GM18909 (cell line): ENCODE results near the gene PSMB1.

Experiments
- ATAC-seq: cut with Tn5 transposase; IDR thresholded peaks from one replicate; pipeline ENCODE4 v1.9.1; 2021; ENCODE audit warnings: mild to moderate bottlenecking; ENCODE audit not compliant: unreplicated experiment, poor library complexity

PSMB1 gene

GRCh38 chr6:170552765-170553533 lies at the start of gene PSMB1:
TSS of gene PSMB1 (minus strand) at chr6:170553307. CDS start at chr6:170553242, 65 bp downstream.
- ATAC-seq: peak; percentile 64

GRCh38 chr6:170597278-170597677 lies 44.2 kb upstream of the PSMB1 start:
- ATAC-seq: no peak

GRCh38 chr6:170596426-170596825 lies 43.3 kb upstream of the PSMB1 start:
- ATAC-seq: no peak

- ATAC-seq: no peak
Measured at GRCh38 chr6:170590725-170591124, 37.6 kb upstream of the PSMB1 start.

GRCh38 chr6:170584954-170585498 lies 31.9 kb upstream of the PSMB1 start:
- peak; percentile 40 for ATAC-seq

GRCh38 chr6:170584181-170584953 lies 31.3 kb upstream of the PSMB1 start, which contains the start of gene PDCD2:
TSS of gene PDCD2 (minus strand) at chr6:170584637. CDS start at chr6:170584581, 56 bp downstream.
- ATAC-seq: peak; percentile 98

- ATAC-seq: peak; percentile 8
Measured at GRCh38 chr6:170583756-170584180, 30.7 kb upstream of the PSMB1 start.

- ATAC-seq: no peak
Measured at GRCh38 chr6:170578909-170579308, 25.8 kb upstream of the PSMB1 start.

GRCh38 chr6:170575250-170575649 lies 22.1 kb upstream of the PSMB1 start:
- ATAC-seq: no peak

- ATAC-seq: no peak
Measured at GRCh38 chr6:170572704-170573466, 19.8 kb upstream of the PSMB1 start.

- no peak for ATAC-seq
Measured at GRCh38 chr6:170564936-170565530, 11.9 kb upstream of the PSMB1 start.

- no peak for ATAC-seq
Measured at GRCh38 chr6:170561555-170561954, 8.4 kb upstream of the PSMB1 start.

- ATAC-seq: no peak
Measured at GRCh38 chr6:170555305-170555704, 2.2 kb upstream of the PSMB1 start.

- no peak for ATAC-seq
Measured at GRCh38 chr6:170554796-170555137, 1.7 kb upstream of the PSMB1 start.

- ATAC-seq: peak; percentile 97
Measured at GRCh38 chr6:170554013-170554795, 1.1 kb upstream of the PSMB1 start, which contains the start of gene TBP. TSS of gene TBP (plus strand) at chr6:170554369. CDS start at chr6:170557030, 2,661 bp downstream.

- peak; percentile 37 for ATAC-seq
Measured at GRCh38 chr6:170553534-170554012, 466 bp upstream of the PSMB1 start.

- no peak for ATAC-seq
Measured at GRCh38 chr6:170545405-170545804, 7.7 kb downstream of the PSMB1 start.

- no peak for ATAC-seq
Measured at GRCh38 chr6:170542031-170542719, 10.9 kb downstream of the PSMB1 start.
